Body of pancreas (tissue), 4 donors: ENCODE measurements around the gene SERAC1. TPM values are rescaled to one million over a fixed set of nuclear protein-coding genes. Genes with fewer than 3 reads are reported as not detected.

Experiments used
- ATAC-seq: fragments of 150-250 bp; one replicate; pipeline ENCODE4 v1.9.1; 2016
- DNase-seq, 4 donors: peaks; one replicate each; pipeline ENCODE4 v3.0.0-alpha.2; 2019
- H3K27ac ChIP-seq, 4 donors: fragments of 200-600 bp; sonication (generic); 1 replicate in 3 of 4; 2 replicates in 1 of 4; pipeline versions ENCODE4 v1.5.1 to v1.6.1; 2016 to 2019; ENCODE audit warnings: mild to moderate bottlenecking in 1 of 4, mixed read lengths in 1 of 4, moderate library complexity in 1 of 4
- H3K27me3 ChIP-seq, 2 donors: fragments of 200-600 bp; sonication (generic); one replicate each; pipeline ENCODE4 v1.6.0; 2016; ENCODE audit warnings: mild to moderate bottlenecking in 1 of 2
- H3K36me3 ChIP-seq, 2 donors: fragments of 200-600 bp; sonication (generic); replicated peaks in 1 of 2; 2 replicates each; pipeline ENCODE4 v1.5.1; 2016; ENCODE audit warnings: low read depth in 2 of 2; ENCODE audit not compliant: insufficient read depth in 1 of 2
- H3K4me1 ChIP-seq: fragments of 200-600 bp; sonication (generic); one replicate; pipeline ENCODE4 v1.6.0; 2016
- H3K4me3 ChIP-seq, 2 donors: fragments of 200-600 bp; sonication (generic); 1 replicate in 1 of 2; 2 replicates in 1 of 2; pipeline ENCODE4 v1.5.1; 2016 to 2019
- H3K9me3 ChIP-seq, 3 donors: fragments of 200-600 bp; sonication (generic); 1 replicate in 2 of 3; 2 replicates in 1 of 3; pipeline ENCODE4 v1.5.1; 2016
- CTCF ChIP-seq, 7 experiments: fragments of 450-650 bp in 4 of 7; fragments of 200-600 bp in 3 of 7; sonication (generic) in 3 of 7; IDR thresholded peaks; one replicate each; pipeline ENCODE4 v1.5.1; 2016 to 2019; ENCODE audit warnings: antibody characterized with exemption in 7 of 7
- POLR2A ChIP-seq, 3 donors: fragments of 450-650 bp; IDR thresholded peaks; one replicate each; pipeline ENCODE4 v1.6.1; 2016; ENCODE audit warnings: antibody characterized with exemption in 3 of 3, mild to moderate bottlenecking in 2 of 3
- WGBS, 2 donors: methylation state at CpG; one replicate each; pipeline ENCODE4 v1.1.5; 2017; 5-methylcytosine and 5-hydroxymethylcytosine counted together
- intact Hi-C: fragments of 100-400 bp; cut with DNase I; formaldehyde crosslinking; loops from one replicate; pipeline ENCODE4 v1.15.1; 2023
- total RNA-seq, 2 donors: library from RNA; depleted of rRNA; stranded (reverse); fragments of >200 nt; gene quantifications; one replicate each; pipeline ENCODE4 v1.1.0, GENCODE V29; 2016

SERAC1 gene
- total RNA-seq, 2 donors from 2014 or later: 10.5 to 14.8 TPM

DNA sequence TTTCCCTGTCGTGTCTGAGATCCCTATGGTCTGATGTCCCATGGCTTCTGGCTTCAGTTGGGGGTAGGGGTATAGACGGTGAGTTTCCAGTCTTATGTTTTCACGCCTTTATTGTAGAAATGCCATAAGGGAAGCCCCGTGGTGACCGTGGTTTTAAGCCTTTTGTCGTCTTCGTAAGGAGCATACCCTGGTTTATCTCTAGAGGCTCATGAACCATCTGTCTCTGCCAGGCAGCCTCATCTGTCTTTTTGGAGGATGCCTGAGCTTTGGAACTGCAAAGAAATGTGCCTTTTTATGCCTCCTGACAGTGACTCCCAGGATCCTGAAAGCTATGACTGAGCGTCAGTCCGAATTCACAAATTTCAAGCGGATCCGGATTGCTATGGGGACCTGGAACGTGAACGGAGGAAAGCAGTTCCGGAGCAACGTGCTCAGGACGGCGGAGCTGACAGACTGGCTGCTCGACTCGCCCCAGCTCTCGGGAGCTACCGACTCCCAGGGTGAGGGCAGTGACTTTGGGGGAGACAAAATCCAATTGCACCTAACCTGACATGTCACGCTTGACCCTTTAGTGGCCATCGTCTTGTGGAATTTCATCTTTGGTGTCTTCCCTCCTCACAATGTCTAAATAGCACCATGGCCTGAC is 101.8 kb downstream of the SERAC1 start:
- Histone ChIP-seq H3K9me3 (no peaks in the 10 kb centered on the region), H3K27me3 (no peaks in the 10 kb centered on the region), H3K36me3 (peaks cover 0 to 11% of the 10 kb centered on the region in 2 donors), H3K4me1 (peaks cover 15% of the 10 kb centered on the region), H3K27ac (no peak overlapping the region), H3K4me3 (no peak overlapping the region)
- no peak for DNase-seq
- TF ChIP-seq CTCF (IDR thresholded peaks at IDR 0.05) (no peak), POLR2A (IDR thresholded peaks at IDR 0.05) (no peak)
- 90 to 94% methylated on average over 22 to 23 of the region's 23 CpGs for WGBS, 2 donors
- ATAC-seq: no peak
- intact Hi-C loops: no loop called here

GRCh38 chr6:158064725-158065251 is 103.3 kb downstream of the SERAC1 start:
- 88 to 93% methylated on average over 6 to 22 of the region's 24 CpGs for WGBS, 2 donors
- DNase-seq (peak in 1 of 4 donors; percentile 23), ATAC-seq (no peak)
- intact Hi-C loops: no loop called here
- Histone ChIP-seq H3K36me3 (peaks cover 0 to 6% of the 10 kb centered on the region in 2 donors), H3K9me3 (no peaks in the 10 kb centered on the region), H3K27me3 (no peaks in the 10 kb centered on the region), H3K4me3 (no peak overlapping the region), H3K27ac (no peak overlapping the region), H3K4me1 (peaks cover 30% of the 10 kb centered on the region)
- no peak for TF ChIP-seq CTCF (IDR thresholded peaks at IDR 0.05)
- TF ChIP-seq POLR2A (IDR thresholded peaks at IDR 0.05): no peak

- H3K36me3 ChIP-seq: peaks cover 0 to 6% of the 10 kb centered on the region in 2 donors
- no peak for ATAC-seq
Observed at GRCh38 chr6:158063736-158064135, 104.3 kb downstream of the SERAC1 start.

DNA sequence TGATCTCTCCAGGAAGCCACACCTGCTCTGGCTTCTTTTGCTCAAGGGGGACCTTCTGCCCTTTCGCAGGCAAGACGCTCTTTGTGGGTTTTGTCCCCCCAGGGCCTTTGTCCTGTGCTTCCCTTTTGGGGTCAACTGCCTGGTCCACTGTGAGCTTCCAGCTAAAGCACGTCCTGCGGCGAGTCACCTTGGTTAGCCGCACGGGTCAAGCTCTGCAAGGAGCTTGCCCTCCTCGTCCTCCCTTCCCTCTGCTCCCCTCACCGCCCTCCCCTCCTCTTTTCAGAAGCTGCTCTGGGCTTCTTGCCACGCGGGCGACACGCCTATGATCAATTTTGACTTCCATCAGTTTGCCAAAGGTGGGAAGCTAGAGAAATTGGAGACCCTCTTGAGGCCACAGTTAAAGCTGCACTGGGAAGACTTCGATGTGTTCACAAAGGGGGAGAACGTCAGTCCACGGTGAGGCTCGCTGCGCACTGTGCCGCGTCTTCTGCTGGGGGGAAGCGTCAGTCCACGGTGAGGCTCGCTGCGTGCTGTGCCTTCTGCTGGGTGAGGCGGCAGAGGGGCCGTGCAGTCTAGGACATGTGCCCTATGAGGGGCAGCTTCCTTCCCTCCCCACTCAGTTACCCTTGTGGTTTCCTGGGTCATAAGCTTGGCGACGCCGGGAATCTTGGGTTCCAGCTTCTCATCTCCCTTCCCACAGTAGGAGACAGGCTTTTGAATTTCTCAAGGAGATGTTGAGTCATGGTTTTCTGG is 106.2 kb downstream of the SERAC1 start:
- Histone ChIP-seq H3K36me3 (peaks cover 0 to 6% of the 10 kb centered on the region in 2 donors), H3K27ac (peak overlapping the region in 3 of 4 donors; percentile 79 to 89 (median 87)), H3K27me3 (no peaks in the 10 kb centered on the region), H3K4me1 (peaks cover 30% of the 10 kb centered on the region), H3K9me3 (no peaks in the 10 kb centered on the region), H3K4me3 (no peak overlapping the region)
- ATAC-seq (no peak), DNase-seq (no peak)
- intact Hi-C loops: no loop called here
- 92 to 94% methylated on average over 26 to 29 of the region's 29 CpGs for WGBS, 2 donors
- no peak for TF ChIP-seq POLR2A (IDR thresholded peaks at IDR 0.05)
- TF ChIP-seq CTCF (IDR thresholded peaks at IDR 0.05): no peak

More at GRCh38 chr6:158063736-158064135, 104.3 kb downstream of the SERAC1 start:
- WGBS, 2 donors: 96 to 97% methylated on average over 11 of the region's 11 CpGs
- intact Hi-C loops: no loop called here
- Histone ChIP-seq H3K4me1 (peaks cover 34% of the 10 kb centered on the region), H3K9me3 (no peaks in the 10 kb centered on the region), H3K4me3 (no peak overlapping the region), H3K27ac (no peak overlapping the region), H3K27me3 (no peaks in the 10 kb centered on the region)
- TF ChIP-seq POLR2A (IDR thresholded peaks at IDR 0.05): no peak
- no peak for TF ChIP-seq CTCF (IDR thresholded peaks at IDR 0.05)
- no peak for DNase-seq
